Type B pancreatic cell (in vitro differentiated cells): ENCODE measurements around the gene GMPPB. TPM values are rescaled to one million over a fixed set of nuclear protein-coding genes. Genes with fewer than 3 reads are reported as not detected.

Experiments
- DNase-seq: peaks from one replicate; pipeline ENCODE4 v3.0.0; 2021; ENCODE audit warnings: mixed read lengths; ENCODE audit not compliant: unreplicated experiment; ENCODE audit errors: extremely low spot score
- H3K27ac Mint-ChIP-seq: 2 replicates; pipeline ENCODE4 v1.8.0; 2021; ENCODE audit warnings: mild to moderate bottlenecking, mixed read lengths
- H3K27me3 Mint-ChIP-seq: 2 replicates; pipeline ENCODE4 v1.8.0; 2021; ENCODE audit warnings: mixed read lengths
- H3K36me3 Mint-ChIP-seq: 2 replicates; pipeline ENCODE4 v1.8.0; 2021; ENCODE audit warnings: mixed read lengths
- H3K4me1 Mint-ChIP-seq: one replicate; pipeline ENCODE4 v1.8.0; 2021; ENCODE audit warnings: mixed read lengths; ENCODE audit not compliant: unreplicated experiment
- H3K4me3 Mint-ChIP-seq: 2 replicates; pipeline ENCODE4 v1.8.0; 2021; ENCODE audit warnings: mild to moderate bottlenecking, mixed read lengths
- H3K9me3 Mint-ChIP-seq: 2 replicates; pipeline ENCODE4 v1.8.0; 2021; ENCODE audit warnings: mixed read lengths
- CTCF ChIP-seq: fragments of 200-600 bp; sonication (generic); conservative IDR thresholded peaks from 2 replicates; pipeline ENCODE4 v1.5.0; 2021; ENCODE audit warnings: antibody characterized with exemption, mild to moderate bottlenecking
- total RNA-seq: library from RNA; stranded (reverse); gene quantifications from 2 replicates; pipeline ENCODE4 v1.2.1, GENCODE V29; 2021; ENCODE audit warnings: low replicate concordance

Gene GMPPB
- total RNA-seq, 1 donor from 2014 or later, result 41.9 TPM

GRCh38 chr3:49722896-49723295 is 855 bp downstream of the GMPPB start:
- H3K4me1 Mint-ChIP-seq, result peaks cover 13% of the 10 kb centered on the region
- H3K9me3 Mint-ChIP-seq, result no peaks in the 10 kb centered on the region
- H3K27ac Mint-ChIP-seq, result peak overlapping the region; percentile 98
- peaks cover 3% of the 10 kb centered on the region for H3K36me3 Mint-ChIP-seq
- H3K27me3 Mint-ChIP-seq, result no peaks in the 10 kb centered on the region
- peak; percentile 70 for DNase-seq
- H3K4me3 Mint-ChIP-seq, result peak overlapping the region; percentile 95
- no peak for TF ChIP-seq CTCF

GRCh38 chr3:49721896-49722781 is 1.6 kb downstream of the GMPPB start:
- Mint-ChIP-seq H3K27ac (peak overlapping the region; percentile 98), H3K4me1 (peaks cover 13% of the 10 kb centered on the region), H3K36me3 (peaks cover 3% of the 10 kb centered on the region), H3K27me3 (no peaks in the 10 kb centered on the region), H3K9me3 (no peaks in the 10 kb centered on the region), H3K4me3 (peak overlapping the region; percentile 95)
- TF ChIP-seq CTCF, result no peak
- peak; percentile 53 for DNase-seq

- H3K27me3 Mint-ChIP-seq, result no peaks in the 10 kb centered on the region
- no peak for DNase-seq
- no peak for TF ChIP-seq CTCF
- H3K9me3 Mint-ChIP-seq, result no peaks in the 10 kb centered on the region
- H3K4me3 Mint-ChIP-seq, result no peak overlapping the region
- no peak overlapping the region for H3K27ac Mint-ChIP-seq
- peaks cover 13% of the 10 kb centered on the region for H3K4me1 Mint-ChIP-seq
- H3K36me3 Mint-ChIP-seq, result peaks cover 3% of the 10 kb centered on the region
Measured at GRCh38 chr3:49721596-49721895, 2.2 kb downstream of the GMPPB start.

- H3K9me3 Mint-ChIP-seq, result no peaks in the 10 kb centered on the region
- no peak for DNase-seq
- no peak for TF ChIP-seq CTCF
- H3K27ac Mint-ChIP-seq, result peak overlapping the region; percentile 55
- no peaks in the 10 kb centered on the region for H3K27me3 Mint-ChIP-seq
- H3K36me3 Mint-ChIP-seq, result peaks cover 3% of the 10 kb centered on the region
- peak overlapping the region; percentile 56 for H3K4me3 Mint-ChIP-seq
- H3K4me1 Mint-ChIP-seq, result peaks cover 13% of the 10 kb centered on the region
Measured at GRCh38 chr3:49720855-49721595, 2.7 kb downstream of the GMPPB start.

GRCh38 chr3:49719214-49719884 is 4.4 kb downstream of the GMPPB start, which contains the start of gene AMIGO3:
Gene AMIGO3 (minus strand): TSS chr3:49719684. CDS start chr3:49719465, 219 bp downstream.
- H3K36me3 Mint-ChIP-seq, result no peaks in the 10 kb centered on the region
- H3K9me3 Mint-ChIP-seq, result no peaks in the 10 kb centered on the region
- peak; percentile 94 for DNase-seq
- peaks cover 13% of the 10 kb centered on the region for H3K4me1 Mint-ChIP-seq
- peak; percentile 89 for TF ChIP-seq CTCF
- H3K27me3 Mint-ChIP-seq, result no peaks in the 10 kb centered on the region
- H3K27ac Mint-ChIP-seq, result peak within 1 kb of the TSS; percentile 92
- H3K4me3 Mint-ChIP-seq, result peak within 1 kb of the TSS; percentile 85
